ENCODE measurements around the gene NPM3. TPM values are rescaled to one million over a fixed set of nuclear protein-coding genes. Genes with fewer than 3 reads are reported as not detected.

The NPM3 gene
- total RNA-seq, 1 experiment from 2014 or later = 260 TPM

DNA sequence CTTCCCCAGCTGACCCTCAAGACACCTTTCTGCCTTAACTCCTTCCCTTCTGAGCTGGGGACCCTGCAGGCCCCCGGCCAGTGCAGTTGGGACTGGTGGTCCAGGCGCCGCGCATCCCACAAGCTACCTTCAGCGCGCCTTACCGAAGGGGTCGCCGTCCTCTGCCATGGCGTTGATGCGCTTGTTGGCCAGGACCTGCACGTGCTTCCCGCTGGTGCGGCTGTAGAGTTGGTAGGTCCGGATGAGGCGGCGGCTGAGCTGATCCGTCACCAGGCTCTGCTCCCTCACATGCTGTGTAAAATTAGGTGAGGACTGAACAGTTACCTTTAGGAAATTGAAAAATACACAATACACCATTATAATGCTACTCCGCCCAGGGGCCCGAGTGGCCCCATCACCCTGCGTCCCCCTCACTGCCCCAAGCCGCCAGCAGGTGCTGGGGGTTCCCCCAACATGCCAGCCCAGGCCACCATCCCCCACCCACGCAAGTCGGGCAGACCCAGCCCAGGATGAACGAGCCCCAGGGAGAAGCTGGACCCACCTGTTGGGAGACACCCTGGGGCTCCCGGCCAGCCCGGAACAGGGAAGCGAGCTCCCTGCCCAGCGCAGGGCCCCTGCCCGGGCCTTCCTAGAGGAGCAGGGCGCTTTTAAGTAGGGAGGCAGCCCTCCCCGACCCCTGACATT is 8.5 kb downstream of the NPM3 start (continued):
- TF ChIP-seq CTCF (IDR thresholded peaks at IDR 0.05) = no peak
- peak; percentile 72; the same call in 1 of the 2 replicates for TF ChIP-seq ATF2 (CRISPR knock-in tag; IDR thresholded peaks at IDR 0.05; ENCODE audit: borderline replicate concordance, low read depth)
- TF ChIP-seq, protein P1, sequence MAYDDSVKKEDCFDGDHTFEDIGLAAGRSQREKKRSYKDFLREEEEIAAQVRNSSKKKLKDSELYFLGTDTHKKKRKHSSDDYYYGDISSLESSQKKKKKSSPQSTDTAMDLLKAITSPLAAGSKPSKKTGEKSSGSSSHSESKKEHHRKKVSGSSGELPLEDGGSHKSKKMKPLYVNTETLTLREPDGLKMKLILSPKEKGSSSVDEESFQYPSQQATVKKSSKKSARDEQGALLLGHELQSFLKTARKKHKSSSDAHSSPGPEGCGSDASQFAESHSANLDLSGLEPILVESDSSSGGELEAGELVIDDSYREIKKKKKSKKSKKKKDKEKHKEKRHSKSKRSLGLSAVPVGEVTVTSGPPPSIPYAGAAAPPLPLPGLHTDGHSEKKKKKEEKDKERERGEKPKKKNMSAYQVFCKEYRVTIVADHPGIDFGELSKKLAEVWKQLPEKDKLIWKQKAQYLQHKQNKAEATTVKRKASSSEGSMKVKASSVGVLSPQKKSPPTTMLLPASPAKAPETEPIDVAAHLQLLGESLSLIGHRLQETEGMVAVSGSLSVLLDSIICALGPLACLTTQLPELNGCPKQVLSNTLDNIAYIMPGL (CRISPR knock-in tag; IDR thresholded peaks at IDR 0.05) = peak; percentile 38; the same call in 1 of the 2 replicates
- TF ChIP-seq, protein P2, sequence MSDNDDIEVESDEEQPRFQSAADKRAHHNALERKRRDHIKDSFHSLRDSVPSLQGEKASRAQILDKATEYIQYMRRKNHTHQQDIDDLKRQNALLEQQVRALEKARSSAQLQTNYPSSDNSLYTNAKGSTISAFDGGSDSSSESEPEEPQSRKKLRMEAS (CRISPR knock-in tag; IDR thresholded peaks at IDR 0.05) = peak; percentile 99
- TF ChIP-seq ZNF232 (CRISPR knock-in tag; IDR thresholded peaks at IDR 0.05) = peak; percentile 85
- no peak; the same call in none of the 2 replicates for TF ChIP-seq SMAD3 (CRISPR knock-in tag; IDR thresholded peaks at IDR 0.05; ENCODE audit: borderline replicate concordance)
- no peak for TF ChIP-seq ZNF416 (CRISPR knock-in tag; IDR thresholded peaks at IDR 0.05)
- TF ChIP-seq, protein P3, sequence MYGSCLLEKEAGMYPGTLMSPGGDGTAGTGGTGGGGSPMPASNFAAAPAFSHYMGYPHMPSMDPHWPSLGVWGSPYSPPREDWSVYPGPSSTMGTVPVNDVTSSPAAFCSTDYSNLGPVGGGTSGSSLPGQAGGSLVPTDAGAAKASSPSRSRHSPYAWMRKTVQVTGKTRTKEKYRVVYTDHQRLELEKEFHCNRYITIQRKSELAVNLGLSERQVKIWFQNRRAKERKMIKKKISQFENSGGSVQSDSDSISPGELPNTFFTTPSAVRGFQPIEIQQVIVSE (CRISPR knock-in tag; IDR thresholded peaks at IDR 0.05; ENCODE audit: borderline replicate concordance) = no peak
- peak; percentile 89; the same call in 1 of the 2 replicates for TF ChIP-seq FOXP1 (CRISPR knock-in tag; IDR thresholded peaks at IDR 0.05; ENCODE audit: borderline replicate concordance)
- TF ChIP-seq, protein P4, sequence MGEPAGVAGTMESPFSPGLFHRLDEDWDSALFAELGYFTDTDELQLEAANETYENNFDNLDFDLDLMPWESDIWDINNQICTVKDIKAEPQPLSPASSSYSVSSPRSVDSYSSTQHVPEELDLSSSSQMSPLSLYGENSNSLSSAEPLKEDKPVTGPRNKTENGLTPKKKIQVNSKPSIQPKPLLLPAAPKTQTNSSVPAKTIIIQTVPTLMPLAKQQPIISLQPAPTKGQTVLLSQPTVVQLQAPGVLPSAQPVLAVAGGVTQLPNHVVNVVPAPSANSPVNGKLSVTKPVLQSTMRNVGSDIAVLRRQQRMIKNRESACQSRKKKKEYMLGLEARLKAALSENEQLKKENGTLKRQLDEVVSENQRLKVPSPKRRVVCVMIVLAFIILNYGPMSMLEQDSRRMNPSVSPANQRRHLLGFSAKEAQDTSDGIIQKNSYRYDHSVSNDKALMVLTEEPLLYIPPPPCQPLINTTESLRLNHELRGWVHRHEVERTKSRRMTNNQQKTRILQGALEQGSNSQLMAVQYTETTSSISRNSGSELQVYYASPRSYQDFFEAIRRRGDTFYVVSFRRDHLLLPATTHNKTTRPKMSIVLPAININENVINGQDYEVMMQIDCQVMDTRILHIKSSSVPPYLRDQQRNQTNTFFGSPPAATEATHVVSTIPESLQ (CRISPR knock-in tag; IDR thresholded peaks at IDR 0.05) = no peak
- TF ChIP-seq ETV6 (CRISPR knock-in tag; IDR thresholded peaks at IDR 0.05) = peak; percentile 83; the same call in 1 of the 2 replicates
- TF ChIP-seq, protein P5, sequence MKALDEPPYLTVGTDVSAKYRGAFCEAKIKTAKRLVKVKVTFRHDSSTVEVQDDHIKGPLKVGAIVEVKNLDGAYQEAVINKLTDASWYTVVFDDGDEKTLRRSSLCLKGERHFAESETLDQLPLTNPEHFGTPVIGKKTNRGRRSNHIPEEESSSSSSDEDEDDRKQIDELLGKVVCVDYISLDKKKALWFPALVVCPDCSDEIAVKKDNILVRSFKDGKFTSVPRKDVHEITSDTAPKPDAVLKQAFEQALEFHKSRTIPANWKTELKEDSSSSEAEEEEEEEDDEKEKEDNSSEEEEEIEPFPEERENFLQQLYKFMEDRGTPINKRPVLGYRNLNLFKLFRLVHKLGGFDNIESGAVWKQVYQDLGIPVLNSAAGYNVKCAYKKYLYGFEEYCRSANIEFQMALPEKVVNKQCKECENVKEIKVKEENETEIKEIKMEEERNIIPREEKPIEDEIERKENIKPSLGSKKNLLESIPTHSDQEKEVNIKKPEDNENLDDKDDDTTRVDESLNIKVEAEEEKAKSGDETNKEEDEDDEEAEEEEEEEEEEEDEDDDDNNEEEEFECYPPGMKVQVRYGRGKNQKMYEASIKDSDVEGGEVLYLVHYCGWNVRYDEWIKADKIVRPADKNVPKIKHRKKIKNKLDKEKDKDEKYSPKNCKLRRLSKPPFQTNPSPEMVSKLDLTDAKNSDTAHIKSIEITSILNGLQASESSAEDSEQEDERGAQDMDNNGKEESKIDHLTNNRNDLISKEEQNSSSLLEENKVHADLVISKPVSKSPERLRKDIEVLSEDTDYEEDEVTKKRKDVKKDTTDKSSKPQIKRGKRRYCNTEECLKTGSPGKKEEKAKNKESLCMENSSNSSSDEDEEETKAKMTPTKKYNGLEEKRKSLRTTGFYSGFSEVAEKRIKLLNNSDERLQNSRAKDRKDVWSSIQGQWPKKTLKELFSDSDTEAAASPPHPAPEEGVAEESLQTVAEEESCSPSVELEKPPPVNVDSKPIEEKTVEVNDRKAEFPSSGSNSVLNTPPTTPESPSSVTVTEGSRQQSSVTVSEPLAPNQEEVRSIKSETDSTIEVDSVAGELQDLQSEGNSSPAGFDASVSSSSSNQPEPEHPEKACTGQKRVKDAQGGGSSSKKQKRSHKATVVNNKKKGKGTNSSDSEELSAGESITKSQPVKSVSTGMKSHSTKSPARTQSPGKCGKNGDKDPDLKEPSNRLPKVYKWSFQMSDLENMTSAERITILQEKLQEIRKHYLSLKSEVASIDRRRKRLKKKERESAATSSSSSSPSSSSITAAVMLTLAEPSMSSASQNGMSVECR (CRISPR knock-in tag; IDR thresholded peaks at IDR 0.05; ENCODE audit: borderline replicate concordance) = peak; percentile 53; the same call in 1 of the 2 replicates
- TF ChIP-seq RORB (CRISPR knock-in tag; IDR thresholded peaks at IDR 0.05) = no peak
- TF ChIP-seq, protein P6, sequence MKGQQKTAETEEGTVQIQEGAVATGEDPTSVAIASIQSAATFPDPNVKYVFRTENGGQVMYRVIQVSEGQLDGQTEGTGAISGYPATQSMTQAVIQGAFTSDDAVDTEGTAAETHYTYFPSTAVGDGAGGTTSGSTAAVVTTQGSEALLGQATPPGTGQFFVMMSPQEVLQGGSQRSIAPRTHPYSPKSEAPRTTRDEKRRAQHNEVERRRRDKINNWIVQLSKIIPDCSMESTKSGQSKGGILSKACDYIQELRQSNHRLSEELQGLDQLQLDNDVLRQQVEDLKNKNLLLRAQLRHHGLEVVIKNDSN (CRISPR knock-in tag; IDR thresholded peaks at IDR 0.05) = peak; percentile 78; the same call in 1 of the 2 replicates
- 0 out of 2 replicates have a peak, but pooled peaks have one; percentile 25 for TF ChIP-seq TEAD4 (CRISPR knock-in tag; IDR thresholded peaks at IDR 0.05)
- TF ChIP-seq NFE2L1 (CRISPR knock-in tag; IDR thresholded peaks at IDR 0.05) = peak; percentile 95
- TF ChIP-seq TP53 (CRISPR knock-in tag; IDR thresholded peaks at IDR 0.05) = peak; percentile 82
- TF ChIP-seq JUN (CRISPR knock-in tag; IDR thresholded peaks at IDR 0.05) = peak; percentile 55; the same call in 1 of the 2 replicates
- TF ChIP-seq NR3C1 (CRISPR knock-in tag; conservative IDR thresholded peaks at IDR 0.05; ENCODE audit: low read depth) = 0 out of 2 replicates have a peak, but pooled peaks have one; percentile 74
- TF ChIP-seq AR (CRISPR knock-in tag; IDR thresholded peaks at IDR 0.05) = no peak
- 0 out of 2 replicates have a peak, but pooled peaks have one; percentile 77 for TF ChIP-seq TCF7 (CRISPR knock-in tag; IDR thresholded peaks at IDR 0.05; ENCODE audit: low read depth)
